Ecto neural progenitor cell (in vitro differentiated cells): ENCODE measurements around the gene DENND5B.
"Not testable (repeated sequence)": the region's sequence is repeated elsewhere in the genome, so short reads cannot be mapped to it uniquely, and the experiment has no call there.

Experiments
- DNase-seq: peaks from one replicate; pipeline ENCODE4 v3.0.0-alpha.2; 2018; ENCODE audit warnings: low spot score

Gene DENND5B

DNA sequence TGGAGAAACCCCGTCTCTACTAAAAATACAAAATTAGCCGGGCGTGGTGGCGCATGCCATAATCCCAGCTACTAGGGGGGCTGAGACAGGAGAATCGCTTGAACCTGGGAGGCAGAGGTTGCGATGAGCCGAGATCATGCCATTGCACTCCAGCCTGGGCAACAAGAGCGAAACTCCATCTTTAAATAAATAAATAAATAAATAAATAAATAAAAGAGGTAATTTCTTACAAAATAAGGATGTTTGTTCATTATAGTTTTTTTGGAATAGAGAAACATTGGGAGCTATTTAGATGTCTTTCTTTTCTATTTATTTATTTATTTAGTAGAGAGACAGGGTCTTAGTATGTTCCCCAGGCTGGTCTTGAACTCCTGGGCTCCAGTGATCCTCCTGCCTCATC is 213.7 kb downstream of the DENND5B start:
- DNase-seq = not testable (repeated sequence)

DNA sequence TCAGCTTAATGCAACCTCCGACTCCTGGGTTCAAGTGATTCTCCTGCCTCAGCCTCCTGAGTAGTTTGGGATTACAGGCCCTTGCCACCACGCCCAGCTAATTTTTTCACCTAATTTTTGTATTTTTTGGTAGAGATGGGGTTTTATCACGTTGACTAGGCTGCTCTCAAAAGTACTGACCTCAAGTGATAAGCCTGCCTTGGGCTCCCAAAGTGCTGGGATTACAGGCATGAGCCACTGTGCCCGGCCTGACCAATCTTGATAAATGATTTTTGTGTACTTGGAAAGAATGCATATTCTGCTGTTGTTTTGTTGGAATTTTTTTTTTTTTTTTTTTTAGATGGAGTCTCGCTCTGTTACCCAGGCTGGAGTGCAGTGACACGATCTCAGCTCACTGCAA is 215.5 kb downstream of the DENND5B start:
- not testable (repeated sequence) for DNase-seq

DNA sequence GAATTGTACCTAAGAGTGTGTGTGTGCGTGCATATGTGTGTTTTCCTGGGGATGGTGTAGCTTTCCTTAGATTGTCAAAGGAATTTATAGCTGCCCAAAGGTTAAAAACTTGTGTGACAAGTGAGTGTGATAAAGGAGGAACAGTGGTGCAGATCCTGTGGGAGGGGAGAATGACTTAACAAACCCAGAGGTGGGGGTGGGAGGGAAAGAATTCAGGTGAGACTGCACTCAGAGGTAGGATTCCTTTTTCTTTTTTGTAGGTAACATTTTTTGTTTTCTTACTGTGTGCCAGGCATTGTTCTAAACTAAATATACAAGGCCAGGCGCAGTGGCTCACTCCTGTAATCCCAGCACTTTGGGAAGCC is 219.7 kb downstream of the DENND5B start:
- no peak for DNase-seq

DNA sequence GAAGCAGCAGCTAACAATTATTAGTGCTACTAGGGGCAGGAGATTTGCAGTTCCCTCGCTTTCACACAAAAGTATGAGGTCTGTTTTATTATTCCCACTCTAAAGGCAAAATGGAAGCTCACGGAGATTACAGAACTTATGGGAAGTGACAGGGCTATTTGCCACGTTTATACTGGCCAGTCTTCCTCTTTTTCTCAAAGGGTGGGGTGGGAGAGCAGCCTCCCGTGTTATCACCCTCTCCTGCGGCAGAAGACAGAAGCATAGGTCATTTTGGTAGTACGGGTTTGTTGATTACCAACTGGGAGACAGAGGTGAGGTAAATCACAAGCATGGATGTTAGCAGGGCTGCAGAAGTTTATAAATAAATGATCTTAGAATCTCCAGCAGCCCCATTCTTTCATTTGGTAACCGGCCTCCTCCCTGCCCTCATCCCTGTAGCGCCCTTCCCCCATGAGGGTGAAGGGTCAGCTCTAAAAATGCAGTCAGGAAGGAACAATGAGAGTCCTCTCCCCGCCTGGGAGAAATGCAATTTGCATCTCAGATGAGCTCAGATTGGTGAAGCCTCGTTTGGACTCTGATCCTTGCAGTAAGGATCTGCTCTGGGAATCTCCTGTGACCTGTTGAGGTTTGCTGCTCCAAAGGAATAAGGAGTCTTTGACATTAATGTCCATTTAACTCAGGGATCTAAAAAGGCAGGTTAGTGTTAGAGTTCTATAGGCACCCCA is 220.2 kb downstream of the DENND5B start:
- peak; percentile 87 for DNase-seq

DNA sequence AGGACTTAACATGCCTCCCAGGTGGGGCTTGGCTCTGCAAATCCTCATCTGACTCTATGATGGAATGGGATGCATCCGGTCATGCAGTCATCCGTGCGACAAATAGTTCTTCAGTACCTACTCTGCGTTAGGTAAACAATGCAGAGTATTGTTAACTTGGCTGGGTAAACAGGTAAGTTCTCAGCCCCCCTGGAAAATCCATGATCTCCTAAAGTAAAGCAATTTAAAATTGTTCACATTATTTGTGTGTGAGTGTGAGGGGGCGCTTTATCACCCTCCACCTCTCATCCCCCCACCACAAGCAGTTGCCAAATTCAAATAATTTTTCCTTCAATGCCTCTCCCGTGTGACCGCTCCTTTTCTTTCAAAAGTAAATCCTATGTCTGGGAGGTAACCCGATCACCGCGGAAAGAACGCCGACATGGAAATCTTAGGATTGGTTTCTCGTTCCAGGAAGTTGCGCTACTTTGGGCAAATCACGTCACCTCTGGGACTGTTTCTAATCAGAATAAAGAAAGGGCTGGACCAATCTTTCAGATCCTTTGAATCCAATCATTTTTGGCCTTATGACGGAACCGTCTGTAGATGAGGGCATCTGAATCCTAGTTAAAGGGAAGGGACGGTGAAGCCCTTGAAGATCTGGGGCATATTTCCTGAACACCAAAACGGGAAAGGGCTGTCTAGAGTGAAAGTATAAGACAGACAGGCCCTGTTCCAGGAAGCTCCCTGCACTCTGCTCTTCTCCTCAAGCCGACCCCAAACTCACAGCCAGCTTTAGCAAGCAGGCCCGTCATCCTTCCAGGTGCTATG is 221.0 kb downstream of the DENND5B start:
- DNase-seq = peak; percentile 73

DNA sequence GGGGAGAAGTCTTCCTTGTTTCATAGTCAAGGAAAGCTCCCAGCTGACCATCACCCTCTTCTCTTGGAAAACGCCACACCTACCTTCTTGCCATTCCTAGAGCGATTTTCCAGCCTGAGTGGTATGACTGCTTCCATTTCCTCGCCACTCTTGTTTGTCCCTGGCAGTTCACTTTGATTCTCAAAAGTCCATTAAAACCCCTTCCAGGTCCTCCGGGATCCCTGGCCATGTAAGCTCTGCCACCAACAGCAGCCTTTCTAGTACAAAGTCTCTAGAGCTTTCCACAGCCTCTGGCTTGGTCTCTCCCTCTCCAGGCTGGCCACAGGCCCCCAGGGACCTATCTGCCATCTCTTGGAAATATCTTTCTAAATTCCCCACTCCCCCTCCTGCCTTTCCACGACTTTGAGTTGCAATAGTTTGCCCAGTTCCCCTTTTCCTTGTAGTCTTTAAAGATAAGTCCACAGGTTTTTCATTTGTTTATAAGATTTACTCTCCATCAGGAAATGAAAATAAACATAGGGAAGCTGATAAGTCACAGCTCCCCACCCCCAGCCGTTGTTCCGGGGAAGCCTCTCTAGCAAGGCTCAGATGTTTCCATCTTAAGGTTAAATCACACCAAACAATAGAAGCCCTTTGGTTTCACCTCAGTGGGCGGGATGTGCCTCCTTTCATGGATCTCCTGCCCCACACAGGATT is 222.1 kb downstream of the DENND5B start:
- DNase-seq = peak; percentile 67

DNA sequence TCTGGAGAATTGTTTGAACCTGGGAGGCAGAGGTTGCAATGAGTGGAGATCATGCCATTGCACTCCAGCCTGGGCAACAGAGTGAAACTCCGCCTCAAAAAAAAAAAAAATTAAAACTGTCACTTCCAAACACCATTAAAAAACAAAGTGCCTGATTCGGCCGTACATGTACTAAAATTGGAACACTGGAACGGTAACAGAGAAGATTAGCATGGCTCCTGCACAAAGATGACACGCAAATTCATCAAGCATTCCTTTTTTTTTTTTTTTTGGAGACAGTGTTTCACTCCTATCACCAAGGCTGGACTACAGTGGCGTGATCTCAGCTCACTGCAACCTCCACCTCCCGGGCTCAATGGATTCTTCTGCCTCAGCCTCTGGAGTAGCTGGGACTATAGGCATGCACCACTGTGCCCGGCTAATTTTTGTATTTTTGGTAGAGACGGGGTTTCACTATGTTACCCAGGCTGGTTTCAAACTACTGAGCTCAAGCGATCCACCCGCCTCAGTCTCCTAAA is 224.8 kb downstream of the DENND5B start:
- no peak for DNase-seq

DNA sequence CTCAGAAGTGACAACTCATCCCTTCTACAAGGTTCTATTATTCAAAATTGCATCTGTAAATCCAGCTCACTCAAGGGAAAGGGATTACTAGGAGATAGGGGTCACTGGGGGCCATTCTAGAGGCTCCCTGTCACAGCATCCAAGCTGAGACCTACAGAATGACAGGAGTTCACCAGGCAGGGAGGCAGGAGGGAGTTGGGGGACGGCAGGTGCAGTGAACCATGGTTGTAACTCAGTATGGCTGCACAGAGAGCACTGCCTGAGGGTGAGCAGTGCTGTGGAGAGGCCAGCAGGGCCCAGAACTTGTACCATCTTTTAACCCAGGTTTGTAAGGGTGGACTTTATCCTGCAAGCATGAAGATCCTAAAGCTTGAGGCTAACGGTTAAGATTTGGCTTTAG is 227.1 kb downstream of the DENND5B start:
- no peak for DNase-seq

DNA sequence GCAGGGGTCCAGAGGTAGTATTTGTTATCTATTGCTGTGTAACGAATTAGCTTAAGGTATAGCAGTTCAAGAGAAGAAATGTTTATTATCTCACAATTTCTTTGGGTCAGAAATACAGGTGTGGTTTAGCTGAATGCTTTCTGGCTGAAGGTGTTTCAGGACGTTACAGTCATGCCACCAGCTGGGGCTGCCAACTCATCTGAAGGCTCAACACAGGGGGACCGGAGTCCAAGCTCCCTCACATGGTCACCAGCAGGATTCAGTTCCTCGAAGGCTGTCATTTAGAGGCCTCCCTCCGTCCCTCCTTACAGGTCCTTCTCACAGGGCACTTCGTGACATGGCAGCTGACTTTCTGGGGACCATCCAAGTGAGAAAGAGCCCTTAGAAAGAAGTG is 227.5 kb downstream of the DENND5B start:
- DNase-seq = no peak

DNA sequence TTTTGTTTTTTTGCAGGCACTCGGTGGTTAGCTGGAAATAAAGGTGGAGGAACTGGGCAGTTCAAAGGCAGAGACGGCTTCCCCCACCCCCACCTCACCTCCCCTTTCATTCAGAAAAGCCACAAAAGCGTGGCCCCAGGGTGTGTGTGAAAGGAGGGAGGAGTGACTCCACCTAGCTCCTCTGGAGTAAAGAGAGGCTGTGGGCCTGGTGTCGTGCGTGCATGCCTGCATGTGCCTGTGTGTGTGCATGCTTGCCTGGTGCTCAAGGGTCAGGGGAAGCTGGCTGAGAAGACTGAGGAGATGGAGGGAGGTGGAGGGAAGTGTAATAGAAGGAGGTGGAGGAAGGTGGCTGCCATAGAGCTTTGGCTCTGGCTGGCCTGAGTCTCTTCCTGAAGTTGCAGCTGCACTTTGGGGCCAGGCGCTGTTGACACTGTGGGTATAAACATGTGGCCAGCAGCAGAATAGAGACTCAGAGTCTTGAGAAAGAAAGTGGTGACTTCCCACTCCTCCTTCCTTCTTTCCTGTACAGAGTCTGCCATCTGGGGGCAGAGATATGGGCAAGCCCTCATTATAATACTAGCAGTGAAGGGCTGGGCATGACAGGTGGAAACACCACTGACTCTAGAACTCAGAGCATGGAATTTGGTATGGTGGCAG is 228.0 kb downstream of the DENND5B start:
- DNase-seq = peak; percentile 77

DNA sequence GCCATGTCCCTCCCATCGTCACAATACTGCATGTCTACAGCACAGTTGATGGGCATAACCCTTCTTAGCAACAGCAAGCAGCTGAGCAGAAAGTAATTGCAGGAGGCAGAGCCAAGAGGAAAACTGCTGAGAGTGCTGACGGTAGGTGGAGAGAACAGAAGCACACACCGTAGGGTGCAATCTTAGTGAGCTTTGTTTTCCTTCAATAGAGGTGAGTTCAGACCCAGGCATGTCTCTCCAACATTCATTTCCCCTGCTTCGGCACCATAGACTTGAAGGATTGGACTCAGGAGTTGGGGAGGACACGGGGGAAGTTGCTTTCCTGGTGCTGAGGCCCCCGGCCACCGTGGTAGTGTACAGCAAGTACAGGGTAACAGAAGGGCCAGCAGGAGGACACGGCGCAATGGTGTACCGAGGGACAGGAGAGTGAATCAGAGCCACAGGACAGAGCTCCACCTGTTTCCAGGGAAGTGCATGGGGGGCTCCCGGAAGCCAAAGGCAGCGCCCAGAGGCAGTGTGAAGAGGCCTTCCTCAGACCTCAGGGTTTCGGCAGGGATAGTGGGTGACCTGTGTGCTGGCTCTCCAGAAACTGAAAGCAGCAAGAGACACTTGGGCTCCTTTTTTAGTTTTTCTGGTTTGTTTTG is 228.7 kb downstream of the DENND5B start:
- peak; percentile 69 for DNase-seq

DNA sequence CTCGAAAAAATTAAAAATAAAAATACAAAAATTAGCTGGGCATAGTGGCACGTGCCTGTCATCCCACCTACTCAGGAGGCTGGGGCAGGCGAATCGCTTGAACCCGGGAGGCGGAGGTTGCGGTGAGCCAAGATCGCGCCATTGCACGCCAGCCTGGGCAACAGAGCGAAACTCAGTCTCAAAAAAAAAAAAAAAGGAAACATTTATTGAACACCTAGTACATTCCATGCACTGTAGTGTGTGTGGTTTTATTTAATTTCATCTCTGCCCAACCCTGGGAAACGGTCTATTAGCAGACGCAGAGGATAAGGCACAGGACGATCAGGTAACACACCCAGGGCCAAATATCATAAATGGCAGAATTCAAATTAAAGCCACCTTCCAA is 229.2 kb downstream of the DENND5B start:
- DNase-seq = no peak

DNA sequence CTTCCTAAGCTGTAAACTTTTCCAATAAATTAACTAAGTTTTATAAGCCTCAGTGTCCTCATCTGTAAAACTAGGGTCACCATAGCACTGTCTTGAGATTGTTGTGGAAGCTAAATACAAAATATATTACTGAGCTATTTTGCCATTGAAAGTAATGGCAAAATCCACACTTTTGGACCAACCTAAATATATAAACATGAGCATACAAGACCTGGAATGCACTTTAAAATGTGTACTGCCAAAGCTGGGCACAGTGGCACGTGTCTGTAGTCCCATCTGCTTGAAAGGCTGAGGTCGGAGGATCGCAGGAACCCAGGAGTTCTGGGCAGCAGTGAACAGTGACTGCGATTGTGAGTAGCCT is 235.2 kb downstream of the DENND5B start:
- DNase-seq = no peak

DNA sequence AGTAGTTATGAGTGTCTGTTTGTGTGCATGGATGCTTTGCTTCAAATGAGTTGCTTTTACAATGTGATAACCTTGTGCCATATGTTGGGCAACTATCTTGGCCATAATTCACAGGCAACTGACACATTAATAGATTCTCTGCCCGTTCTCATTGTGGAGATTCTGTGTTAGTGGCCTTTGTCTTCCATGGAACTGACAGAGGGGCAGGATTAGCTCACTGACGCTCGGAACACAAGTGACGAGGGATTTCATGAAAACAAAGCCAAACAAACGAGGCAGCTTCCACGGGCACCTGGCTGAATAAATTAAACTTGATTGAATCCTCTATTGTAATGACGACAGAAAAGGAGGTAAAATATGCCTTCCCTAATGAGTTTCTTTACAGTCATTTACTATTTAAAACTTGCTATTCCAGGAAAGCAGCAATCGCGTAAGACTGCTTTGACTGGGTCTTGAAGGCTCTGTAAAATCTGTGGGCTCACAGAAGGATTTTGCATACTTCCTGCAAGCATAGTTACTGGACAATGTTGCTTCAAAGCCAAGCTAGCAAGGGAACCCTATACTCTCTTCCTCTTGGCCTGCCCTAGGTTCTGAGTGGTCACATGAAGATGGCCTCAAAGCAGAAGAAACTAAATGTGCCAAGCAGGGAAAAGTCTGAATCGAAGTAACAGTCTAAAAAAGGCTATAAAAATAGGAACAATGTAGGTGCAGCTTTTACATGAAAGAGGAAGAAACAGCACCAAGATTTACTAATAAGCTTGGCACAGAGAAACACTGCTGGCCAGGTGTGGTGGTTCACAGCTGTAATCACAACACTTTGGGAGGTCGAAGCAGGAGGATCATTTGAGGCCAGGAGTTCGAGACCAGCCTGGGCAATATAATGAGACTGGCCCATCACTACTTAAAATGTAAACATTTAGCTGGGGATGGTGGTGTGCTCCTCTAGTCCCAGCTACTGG is 236.9 kb downstream of the DENND5B start:
- DNase-seq = peak; percentile 57

DNA sequence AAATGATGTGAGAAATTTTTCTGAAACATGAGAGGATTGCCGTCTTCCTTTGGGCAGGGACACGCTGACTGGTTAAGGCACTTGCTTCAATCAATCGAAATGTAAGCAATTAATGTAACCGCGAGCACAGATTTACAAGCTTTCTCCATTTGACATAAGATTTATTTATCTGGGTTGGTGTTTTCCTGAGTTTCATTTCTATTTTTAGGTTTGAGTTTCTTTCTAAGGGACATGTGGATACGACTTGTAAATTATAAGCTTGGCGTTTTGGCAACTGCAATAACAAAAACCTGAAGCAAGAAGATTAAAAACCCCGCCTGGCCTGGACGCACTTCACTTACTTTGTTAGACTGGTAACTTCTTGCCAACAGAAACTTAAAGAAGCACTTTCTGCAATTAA is 244.7 kb downstream of the DENND5B start:
- DNase-seq = no peak

DNA sequence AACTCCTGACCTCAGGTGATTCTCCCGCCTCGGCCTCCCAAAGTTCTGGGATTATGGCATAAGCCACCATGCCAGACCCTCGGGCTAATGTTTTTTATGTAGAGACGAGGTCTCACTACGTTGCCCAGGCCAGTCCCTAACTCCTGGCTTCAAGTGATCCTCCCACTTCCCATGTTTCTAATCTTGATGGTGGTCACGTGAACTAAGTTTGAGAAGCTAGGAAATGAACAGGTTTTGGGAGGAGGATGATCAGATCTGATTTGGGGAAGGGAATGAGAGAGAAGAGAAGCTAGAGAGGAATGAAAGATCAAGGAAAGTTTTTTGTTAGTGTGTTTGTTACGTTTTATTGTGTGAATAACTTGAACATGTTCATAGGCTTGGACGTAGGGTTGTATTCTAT is 247.8 kb downstream of the DENND5B start:
- DNase-seq = no peak

DNA sequence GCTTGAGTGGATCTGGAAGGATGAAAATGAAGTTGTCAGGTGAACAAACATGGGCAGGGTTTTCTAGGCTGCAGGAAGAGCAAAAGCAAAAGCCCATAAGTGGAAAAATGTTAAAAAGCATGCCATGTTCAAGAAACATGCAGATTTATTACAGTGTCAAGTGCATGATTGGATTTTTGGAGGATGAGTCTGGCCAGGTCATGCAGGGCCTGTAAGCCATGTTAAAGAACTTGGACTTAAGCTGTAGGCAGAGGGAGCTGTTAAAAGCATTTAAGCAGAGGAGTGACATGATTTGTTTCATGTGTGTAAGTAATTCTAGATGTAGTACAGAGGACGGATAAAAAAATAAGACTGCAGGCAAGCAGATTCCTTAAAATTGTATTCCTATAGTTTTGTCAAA is 248.7 kb downstream of the DENND5B start:
- DNase-seq = no peak

DNA sequence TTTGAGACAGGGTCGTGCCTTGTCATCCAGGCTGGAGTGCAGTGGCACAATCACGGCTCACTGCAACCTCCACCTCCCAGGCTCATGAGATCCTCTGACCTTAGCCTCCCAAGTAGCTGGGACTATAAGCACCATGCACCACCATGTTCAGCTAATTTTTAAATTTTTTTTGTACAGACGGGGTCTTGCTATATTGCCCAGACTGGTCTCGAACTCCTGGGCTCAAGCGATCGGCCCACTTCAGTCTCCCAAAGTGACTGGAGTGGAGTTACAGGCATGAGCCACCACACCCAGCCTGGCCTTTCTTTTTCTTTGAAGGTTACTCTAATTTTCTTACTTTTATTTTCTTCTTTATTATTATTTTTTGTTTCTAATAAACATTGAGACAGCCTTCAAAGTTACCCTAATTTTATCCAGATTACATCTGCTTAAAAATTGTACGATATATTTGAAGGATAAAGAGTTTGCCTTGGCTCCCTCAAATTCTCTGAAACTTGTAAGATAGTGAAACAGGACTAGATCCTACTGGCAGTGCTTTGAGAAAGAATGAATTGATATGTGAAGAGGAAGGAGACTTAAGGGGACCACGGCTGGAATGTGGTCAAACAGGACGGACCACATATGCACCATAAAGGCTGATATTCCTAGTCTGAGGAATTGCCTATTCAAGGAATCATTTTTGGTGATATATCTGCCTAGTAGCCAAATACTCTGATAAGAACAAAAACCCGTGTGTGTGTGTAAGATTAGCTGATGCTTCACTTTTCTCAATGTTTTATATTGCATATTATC is 250.9 kb downstream of the DENND5B start:
- DNase-seq = no peak

DNA sequence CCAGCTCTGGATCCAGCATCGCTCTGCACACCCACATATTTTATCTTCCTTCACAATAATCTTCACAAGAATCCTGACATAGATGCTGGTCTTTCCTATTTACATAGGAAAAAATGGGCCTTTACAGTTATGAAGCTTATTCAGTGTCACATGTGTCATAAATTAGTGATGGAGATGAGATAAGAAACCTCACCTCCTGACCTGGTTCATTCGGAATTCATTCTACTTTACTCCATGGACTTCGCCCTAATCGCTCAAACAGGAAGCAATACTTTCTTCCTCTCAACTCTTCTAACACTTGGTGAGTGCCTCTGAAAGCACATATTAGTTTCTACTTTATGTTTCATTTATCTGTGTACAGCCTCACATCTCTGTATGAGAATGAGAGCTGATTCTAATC is 253.0 kb downstream of the DENND5B start:
- no peak for DNase-seq
